ENCODE data around the gene REG4.

REG4 gene

GRCh38 chr1:119797162-119797561, 14.1 kb downstream of the REG4 start:
- Histone ChIP-seq H4K20me1 (ENCODE audit: insufficient read depth, low read length) (no peaks in the 10 kb centered on the region), H3K9me3 (ENCODE audit: insufficient read depth, low read length, severe bottlenecking) (no peaks in the 10 kb centered on the region), H3K27ac (ENCODE audit: low read length) (no peak overlapping the region), H3K79me2 (ENCODE audit: insufficient read depth, low read length) (no peaks in the 10 kb centered on the region), H3K27me3 (ENCODE audit: insufficient read depth, low read length, poor library complexity) (no peaks in the 10 kb centered on the region), H2AFZ (ENCODE audit: low read depth, low read length) (no peak overlapping the region), H3K9ac (ENCODE audit: low read depth, low read length) (no peak overlapping the region), H3K4me3 (ENCODE audit: low read depth in 1 of 2, low read length in 2 of 2) (no peak overlapping the region), H3K4me1 (ENCODE audit: insufficient read depth, low read length) (no peaks in the 10 kb centered on the region), H3K36me3 (ENCODE audit: insufficient read depth, low read length) (no peaks in the 10 kb centered on the region), H3K4me2 (ENCODE audit: insufficient read depth, low read length) (no peak overlapping the region)
- no peak for DNase-seq
- ATAC-seq (ENCODE audit: insufficient read depth, low read depth) = no peak
- TF ChIP-seq CTCF (IDR thresholded peaks at IDR 0.05; ENCODE audit: borderline replicate concordance, extremely low read depth, low read length, poor library complexity, severe bottlenecking) = no peak
- TF ChIP-seq EZH2 (IDR thresholded peaks at IDR 0.05; ENCODE audit: borderline replicate concordance, low read depth, low read length, severe bottlenecking) = no peak

GRCh38 chr1:119795261-119796200, 15.7 kb downstream of the REG4 start:
- DNase-seq (no peak), ATAC-seq (ENCODE audit: insufficient read depth, low read depth) (no peak)
- no peaks in the 10 kb centered on the region for H3K36me3 ChIP-seq (ENCODE audit: insufficient read depth, low read length)
- no peak overlapping the region for H3K27ac ChIP-seq (ENCODE audit: low read length)
- H4K20me1 ChIP-seq (ENCODE audit: insufficient read depth, low read length) = no peaks in the 10 kb centered on the region
- no peak overlapping the region for H3K9ac ChIP-seq (ENCODE audit: low read depth, low read length)
- no peak overlapping the region for H3K4me3 ChIP-seq (ENCODE audit: low read depth in 1 of 2, low read length in 2 of 2)
- no peaks in the 10 kb centered on the region for H3K9me3 ChIP-seq (ENCODE audit: insufficient read depth, low read length, severe bottlenecking)
- no peak overlapping the region for H2AFZ ChIP-seq (ENCODE audit: low read depth, low read length)
- H3K4me2 ChIP-seq (ENCODE audit: insufficient read depth, low read length) = no peak overlapping the region
- H3K79me2 ChIP-seq (ENCODE audit: insufficient read depth, low read length) = no peaks in the 10 kb centered on the region
- TF ChIP-seq EZH2 (IDR thresholded peaks at IDR 0.05; ENCODE audit: borderline replicate concordance, low read depth, low read length, severe bottlenecking) (no peak), CTCF (IDR thresholded peaks at IDR 0.05; ENCODE audit: borderline replicate concordance, extremely low read depth, low read length, poor library complexity, severe bottlenecking) (no peak)
- H3K27me3 ChIP-seq (ENCODE audit: insufficient read depth, low read length, poor library complexity) = no peaks in the 10 kb centered on the region
- no peaks in the 10 kb centered on the region for H3K4me1 ChIP-seq (ENCODE audit: insufficient read depth, low read length)

GRCh38 chr1:119794876-119795240, 16.4 kb downstream of the REG4 start:
- TF ChIP-seq EZH2 (IDR thresholded peaks at IDR 0.05; ENCODE audit: borderline replicate concordance, low read depth, low read length, severe bottlenecking) (no peak), CTCF (IDR thresholded peaks at IDR 0.05; ENCODE audit: borderline replicate concordance, extremely low read depth, low read length, poor library complexity, severe bottlenecking) (no peak)
- no peak overlapping the region for H3K4me2 ChIP-seq (ENCODE audit: insufficient read depth, low read length)
- H3K4me3 ChIP-seq (ENCODE audit: low read depth in 1 of 2, low read length in 2 of 2) = no peak overlapping the region
- no peak overlapping the region for H3K27ac ChIP-seq (ENCODE audit: low read length)
- no peaks in the 10 kb centered on the region for H3K79me2 ChIP-seq (ENCODE audit: insufficient read depth, low read length)
- DNase-seq = no peak
- H3K4me1 ChIP-seq (ENCODE audit: insufficient read depth, low read length) = no peaks in the 10 kb centered on the region
- H4K20me1 ChIP-seq (ENCODE audit: insufficient read depth, low read length) = no peaks in the 10 kb centered on the region
- no peak for ATAC-seq (ENCODE audit: insufficient read depth, low read depth)
- H3K36me3 ChIP-seq (ENCODE audit: insufficient read depth, low read length) = no peaks in the 10 kb centered on the region
- H3K9ac ChIP-seq (ENCODE audit: low read depth, low read length) = no peak overlapping the region
- no peaks in the 10 kb centered on the region for H3K9me3 ChIP-seq (ENCODE audit: insufficient read depth, low read length, severe bottlenecking)
- H3K27me3 ChIP-seq (ENCODE audit: insufficient read depth, low read length, poor library complexity) = no peaks in the 10 kb centered on the region
- H2AFZ ChIP-seq (ENCODE audit: low read depth, low read length) = no peak overlapping the region

Data from DND-41 (cell line).